RWPE1 (cell line): ENCODE results near the gene KCNJ15.

ENCODE experiments used
- CTCF ChIA-PET: fragments of 350-600 bp; sonication (Branson Sonifier 250); formaldehyde crosslinking; extraction: SDS; loops from one replicate; lab custom pipeline; 2021; lab: Yijun Ruan, JAX
- POLR2A ChIA-PET: fragments of 400-600 bp; formaldehyde crosslinking; extraction: SDS; loops from one replicate; lab custom pipeline; 2020; ENCODE audit warnings: antibody characterized with exemption; ENCODE audit not compliant: low non-redundant PET; lab: Yijun Ruan, JAX
- DNase-seq: peaks from one replicate; pipeline ENCODE4 v3.0.0; 2012; ENCODE audit warnings: low spot score
- H3K27ac ChIP-seq: fragments of 450-650 bp; 2 replicates; pipeline ENCODE4 v1.5.1; 2017
- TF ChIP-seq, protein P1 (sequence below): fragments of 450-650 bp; conservative IDR thresholded peaks from 2 replicates; pipeline ENCODE4 v1.5.1; 2017; ENCODE audit warnings: low read depth, mild to moderate bottlenecking

Gene KCNJ15

DNA sequence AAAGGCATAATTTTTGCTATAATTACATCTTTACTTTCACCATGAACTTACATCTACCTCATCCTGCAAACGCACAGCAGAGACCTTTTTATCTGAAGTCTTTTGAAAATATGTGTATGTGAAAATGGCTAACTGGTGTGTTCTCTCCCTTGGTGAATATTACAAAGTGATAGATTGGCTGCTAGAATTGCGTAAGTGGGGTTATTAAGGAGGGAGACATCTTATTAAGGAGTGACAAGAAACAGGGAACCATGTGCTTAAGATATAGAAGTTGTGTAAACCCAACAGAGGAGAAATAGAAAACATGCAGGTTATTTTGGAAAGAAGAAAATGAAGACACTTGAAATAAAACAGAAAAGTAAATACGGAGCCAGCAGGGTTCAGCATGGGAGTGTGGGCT lies 7.8 kb downstream of the KCNJ15 start:
- ChIA-PET POLR2A (no interaction called here), CTCF (no interaction called here)
- TF ChIP-seq, protein P1, sequence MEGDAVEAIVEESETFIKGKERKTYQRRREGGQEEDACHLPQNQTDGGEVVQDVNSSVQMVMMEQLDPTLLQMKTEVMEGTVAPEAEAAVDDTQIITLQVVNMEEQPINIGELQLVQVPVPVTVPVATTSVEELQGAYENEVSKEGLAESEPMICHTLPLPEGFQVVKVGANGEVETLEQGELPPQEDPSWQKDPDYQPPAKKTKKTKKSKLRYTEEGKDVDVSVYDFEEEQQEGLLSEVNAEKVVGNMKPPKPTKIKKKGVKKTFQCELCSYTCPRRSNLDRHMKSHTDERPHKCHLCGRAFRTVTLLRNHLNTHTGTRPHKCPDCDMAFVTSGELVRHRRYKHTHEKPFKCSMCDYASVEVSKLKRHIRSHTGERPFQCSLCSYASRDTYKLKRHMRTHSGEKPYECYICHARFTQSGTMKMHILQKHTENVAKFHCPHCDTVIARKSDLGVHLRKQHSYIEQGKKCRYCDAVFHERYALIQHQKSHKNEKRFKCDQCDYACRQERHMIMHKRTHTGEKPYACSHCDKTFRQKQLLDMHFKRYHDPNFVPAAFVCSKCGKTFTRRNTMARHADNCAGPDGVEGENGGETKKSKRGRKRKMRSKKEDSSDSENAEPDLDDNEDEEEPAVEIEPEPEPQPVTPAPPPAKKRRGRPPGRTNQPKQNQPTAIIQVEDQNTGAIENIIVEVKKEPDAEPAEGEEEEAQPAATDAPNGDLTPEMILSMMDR = no peak
- DNase-seq = no peak
- H3K27ac ChIP-seq = no peak overlapping the region

DNA sequence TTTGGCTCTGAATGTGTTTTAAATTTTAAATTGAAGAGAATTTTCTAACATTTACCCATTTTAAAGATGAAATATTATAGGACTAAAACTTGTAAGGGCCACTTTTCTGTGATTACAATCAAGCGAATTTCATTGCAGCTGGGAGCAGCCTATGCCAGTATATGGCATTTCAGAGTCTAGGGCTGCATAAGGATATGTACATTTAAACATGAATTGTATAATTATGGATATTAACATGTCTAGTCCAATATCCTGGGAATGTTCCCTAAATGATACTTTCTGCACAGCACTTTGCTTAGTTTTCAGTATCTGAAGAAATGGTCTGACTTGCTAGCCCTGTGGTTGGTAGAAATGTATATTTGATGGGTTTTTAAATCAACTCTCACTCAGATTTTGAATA lies 8.4 kb downstream of the KCNJ15 start:
- ChIA-PET CTCF (no interaction called here), POLR2A (no interaction called here)
- no peak for DNase-seq

DNA sequence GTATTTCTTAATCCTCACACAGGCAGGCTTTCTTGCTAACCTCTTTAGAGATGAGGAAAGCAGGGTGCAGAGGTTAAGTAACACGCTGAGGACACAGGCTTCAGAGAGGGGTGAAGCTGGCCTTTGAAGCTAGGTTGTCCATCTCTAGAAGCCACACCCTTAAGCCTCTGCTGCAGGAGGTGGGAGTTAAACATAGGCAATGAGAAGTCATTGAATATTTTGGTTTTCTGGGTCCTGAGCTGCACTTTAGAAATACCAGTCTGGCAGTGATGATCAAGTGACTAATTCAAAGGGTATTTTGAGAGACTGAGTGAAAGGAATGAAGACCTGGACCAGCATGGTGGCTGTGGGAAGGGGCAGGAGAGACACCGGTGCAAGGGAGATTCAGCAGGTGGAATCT lies 9.9 kb downstream of the KCNJ15 start:
- TF ChIP-seq, protein P1 = no peak
- peak; percentile 35 for DNase-seq
- ChIA-PET POLR2A (no interaction called here), CTCF (no interaction called here)
- no peak overlapping the region for H3K27ac ChIP-seq

More for the DNA sequence above, 8.4 kb downstream of the KCNJ15 start:
- TF ChIP-seq, protein P1 = no peak
- no peak overlapping the region for H3K27ac ChIP-seq

DNA sequence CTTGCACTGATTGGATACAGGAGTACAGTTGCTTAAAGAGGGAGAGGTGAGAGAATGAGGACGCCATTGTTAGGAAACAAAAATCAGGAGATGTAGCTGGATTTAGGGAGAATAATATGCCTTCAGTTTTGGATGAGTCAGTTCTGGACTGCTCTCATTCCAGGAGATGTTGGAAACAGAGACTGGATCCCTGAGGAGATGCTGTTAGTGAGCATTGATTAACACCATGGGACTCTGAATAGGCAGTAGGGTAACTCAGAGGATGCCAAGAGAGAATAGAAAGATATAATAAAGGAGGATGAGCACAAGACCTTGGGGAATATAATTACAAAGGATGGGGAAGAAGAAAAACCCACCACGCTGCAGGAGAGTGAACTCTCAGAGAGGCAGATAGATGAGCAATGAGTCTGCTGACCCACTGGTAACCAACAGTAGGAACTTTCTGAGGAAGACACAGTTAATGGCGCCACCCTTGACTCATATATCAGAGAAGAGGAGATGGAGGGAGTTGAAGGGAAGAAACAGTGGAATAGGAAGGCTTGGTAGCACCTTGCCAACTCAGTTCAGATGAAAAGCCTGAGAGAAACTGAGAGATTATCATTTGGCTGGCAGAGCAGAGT lies 10.5 kb downstream of the KCNJ15 start:
- no peak for DNase-seq
- H3K27ac ChIP-seq = no peak overlapping the region
- ChIA-PET CTCF (no interaction called here), POLR2A (no interaction called here)
- TF ChIP-seq, protein P1 = no peak

DNA sequence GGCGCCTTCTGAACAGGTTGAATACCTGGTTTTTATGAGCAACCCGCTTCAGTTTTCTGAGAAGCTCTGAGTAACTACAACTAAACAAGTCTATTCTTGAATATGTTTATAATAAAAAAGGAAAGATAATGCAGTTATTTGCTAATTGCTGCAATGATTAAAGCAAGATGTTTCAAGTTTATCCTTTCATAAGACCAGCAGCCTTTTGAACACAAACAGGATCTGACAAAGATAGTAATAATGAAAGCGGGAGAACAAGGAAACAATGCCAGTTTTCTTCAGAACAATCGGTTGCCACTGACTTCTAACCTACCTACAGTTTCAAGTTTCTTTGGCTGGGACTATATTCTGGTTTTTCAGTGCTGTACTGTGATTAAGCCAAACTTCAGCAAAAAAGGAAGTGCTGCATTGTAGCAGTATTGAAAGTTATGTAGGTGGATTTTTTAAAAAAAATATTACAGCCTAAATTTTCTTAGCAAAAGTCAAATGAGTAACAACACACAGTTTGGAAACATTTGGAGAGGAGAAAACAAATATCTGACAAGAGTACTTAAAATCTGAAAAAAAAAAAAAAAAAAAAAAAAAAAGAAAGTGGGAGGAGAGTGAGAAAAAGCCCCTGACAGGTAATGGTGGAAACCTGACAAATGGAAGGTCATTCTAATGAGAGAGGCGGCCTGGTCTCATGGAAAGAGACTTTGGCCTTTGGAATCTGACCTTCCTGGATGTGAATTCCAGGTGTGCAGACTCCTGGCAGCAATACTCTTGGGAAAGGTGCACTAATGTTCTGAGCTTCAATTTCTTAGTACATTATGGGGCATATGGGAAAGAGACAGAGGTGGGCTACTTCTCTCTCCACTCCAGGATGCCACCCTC lies 11.4 kb downstream of the KCNJ15 start:
- CTCF ChIA-PET = interaction anchor here (0.5 to 0.9 kb wide), 2 partner anchors 101 to 1010 kb away, joined by 4 to 5 read pairs; no protein-coding TSS in a partner anchor

DNA sequence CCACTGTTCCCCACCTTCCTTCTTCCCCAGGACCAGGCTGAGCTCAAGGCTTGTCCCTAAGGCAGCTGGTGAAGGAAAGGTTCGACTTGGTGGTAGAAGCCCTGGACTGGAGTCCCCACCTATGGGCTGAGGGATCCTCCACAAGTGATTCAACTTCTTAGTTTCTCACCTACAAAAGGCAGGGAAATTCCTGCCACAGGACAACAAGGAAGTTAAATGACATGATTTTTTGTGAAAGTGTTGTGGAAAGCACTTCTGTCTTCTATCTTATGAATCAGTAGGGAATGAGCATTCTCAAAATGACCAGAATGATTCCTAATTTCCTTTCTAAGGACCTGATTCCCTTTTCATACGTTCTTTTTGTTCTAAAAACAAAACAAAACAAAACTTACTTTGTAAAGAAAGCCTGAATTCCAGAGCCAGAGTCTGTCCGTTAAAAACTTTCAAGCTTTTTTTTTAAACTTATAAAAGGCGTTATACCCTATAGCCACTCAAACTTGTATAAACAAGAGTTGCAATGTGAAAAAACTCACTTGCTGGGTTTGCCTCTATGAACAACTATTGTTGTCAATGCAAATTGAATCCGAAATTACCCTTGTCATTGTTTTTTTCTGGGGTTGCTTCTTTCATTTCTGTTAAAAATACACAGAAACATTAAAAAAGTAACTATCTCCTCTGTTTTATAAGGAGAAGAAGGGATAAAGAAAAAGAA lies 12.2 kb downstream of the KCNJ15 start:
- ChIA-PET CTCF (interaction anchor here (0.9 kb wide), 1 partner anchor 1009 kb away, joined by 5 read pairs; no protein-coding TSS in a partner anchor), POLR2A (no interaction called here)
- TF ChIP-seq, protein P1 = no peak
- DNase-seq = no peak
- peak overlapping the region; percentile 57 for H3K27ac ChIP-seq

More for the DNA sequence above, 11.4 kb downstream of the KCNJ15 start:
- POLR2A ChIA-PET = no interaction called here
- DNase-seq = peak; percentile 38
- TF ChIP-seq, protein P1 = no peak
- H3K27ac ChIP-seq = peak overlapping the region; percentile 57
